AG09309 (cell line): ENCODE data around the gene MANSC1.
"Not testable (repeated sequence)": the region's sequence is repeated elsewhere in the genome, so short reads cannot be mapped to it uniquely, and the experiment has no call there.

Experiments
- DNase-seq: peaks from one replicate; pipeline ENCODE4 v3.0.0-alpha.2; 2010; ENCODE audit warnings: low read depth
- H3K4me3 ChIP-seq: 2 replicates; pipeline ENCODE4 v1.5.1; 2011; ENCODE audit warnings: mild to moderate bottlenecking, low read depth, low read length, moderate library complexity; ENCODE audit not compliant: control insufficient read depth
- TF ChIP-seq, protein P1 (sequence below): IDR thresholded peaks from 2 replicates; pipeline ENCODE4 v1.5.1; 2011; ENCODE audit warnings: mild to moderate bottlenecking, low read depth, low read length, inconsistent platforms; ENCODE audit not compliant: insufficient read depth, control insufficient read depth; ENCODE audit errors: missing control alignments

MANSC1 gene

GRCh38 chr12:12353807-12354206 lies 3.8 kb upstream of the MANSC1 start:
- no peak overlapping the region for H3K4me3 ChIP-seq
- TF ChIP-seq, protein P1, sequence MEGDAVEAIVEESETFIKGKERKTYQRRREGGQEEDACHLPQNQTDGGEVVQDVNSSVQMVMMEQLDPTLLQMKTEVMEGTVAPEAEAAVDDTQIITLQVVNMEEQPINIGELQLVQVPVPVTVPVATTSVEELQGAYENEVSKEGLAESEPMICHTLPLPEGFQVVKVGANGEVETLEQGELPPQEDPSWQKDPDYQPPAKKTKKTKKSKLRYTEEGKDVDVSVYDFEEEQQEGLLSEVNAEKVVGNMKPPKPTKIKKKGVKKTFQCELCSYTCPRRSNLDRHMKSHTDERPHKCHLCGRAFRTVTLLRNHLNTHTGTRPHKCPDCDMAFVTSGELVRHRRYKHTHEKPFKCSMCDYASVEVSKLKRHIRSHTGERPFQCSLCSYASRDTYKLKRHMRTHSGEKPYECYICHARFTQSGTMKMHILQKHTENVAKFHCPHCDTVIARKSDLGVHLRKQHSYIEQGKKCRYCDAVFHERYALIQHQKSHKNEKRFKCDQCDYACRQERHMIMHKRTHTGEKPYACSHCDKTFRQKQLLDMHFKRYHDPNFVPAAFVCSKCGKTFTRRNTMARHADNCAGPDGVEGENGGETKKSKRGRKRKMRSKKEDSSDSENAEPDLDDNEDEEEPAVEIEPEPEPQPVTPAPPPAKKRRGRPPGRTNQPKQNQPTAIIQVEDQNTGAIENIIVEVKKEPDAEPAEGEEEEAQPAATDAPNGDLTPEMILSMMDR, result no peak
- DNase-seq, result no peak

DNA sequence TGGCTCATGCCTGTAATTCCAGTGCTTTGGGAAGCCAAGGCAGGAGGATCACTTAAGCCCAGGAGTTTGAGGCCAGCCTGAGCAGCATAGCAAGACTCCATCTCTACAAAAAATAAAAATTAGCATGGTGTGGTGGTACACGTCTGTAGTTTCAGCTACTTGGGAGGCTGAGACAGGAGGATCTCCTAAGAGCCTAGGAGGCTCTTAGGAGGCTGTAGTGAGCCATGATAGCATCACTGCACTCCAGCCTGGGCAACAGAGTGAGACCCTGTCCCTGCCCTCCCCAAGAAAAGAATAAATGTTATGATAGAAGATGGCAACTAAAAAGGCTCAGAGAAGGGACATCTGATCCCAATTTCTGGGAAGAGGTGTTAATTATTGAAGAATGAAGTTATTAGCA lies 3.2 kb upstream of the MANSC1 start:
- TF ChIP-seq, protein P1, result no peak
- no peak overlapping the region for H3K4me3 ChIP-seq
- DNase-seq, result no peak

GRCh38 chr12:12351468-12352185 lies 1.6 kb upstream of the MANSC1 start:
- H3K4me3 ChIP-seq, DNase-seq: not testable (repeated sequence)

- DNase-seq, result no peak
- no peak overlapping the region for H3K4me3 ChIP-seq
- TF ChIP-seq, protein P1, result no peak
Measured at GRCh38 chr12:12350868-12351463, 924 bp upstream of the MANSC1 start.

DNA sequence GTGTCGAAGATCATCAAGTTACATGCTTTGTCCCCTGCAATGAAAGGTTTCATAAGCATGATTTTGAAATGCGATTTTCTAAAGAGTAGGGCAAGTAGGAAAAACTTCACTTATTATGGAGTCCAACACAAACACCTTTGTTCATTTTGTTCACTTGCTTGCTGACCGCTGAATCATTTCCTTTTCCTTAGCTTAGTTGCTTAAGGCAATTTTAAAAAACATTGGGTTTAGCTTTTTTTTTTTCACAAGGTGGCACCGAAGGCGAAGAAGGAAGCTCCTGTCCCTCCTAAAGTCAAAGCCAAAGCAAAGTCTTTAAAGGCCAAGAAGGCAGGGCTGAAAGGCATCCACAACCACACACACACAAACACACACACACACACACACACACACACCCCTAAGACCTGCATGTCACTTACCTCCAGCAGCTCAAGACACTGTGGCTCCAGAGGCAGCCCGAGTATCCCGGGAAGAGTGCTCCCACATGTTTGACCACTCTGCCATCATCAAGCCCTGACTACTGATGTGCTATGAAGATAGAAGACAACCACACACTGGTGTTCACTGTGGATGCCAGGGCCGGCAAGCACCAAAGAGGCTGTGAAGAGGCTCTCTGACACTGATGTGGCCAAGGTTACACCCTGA lies 11.4 kb downstream of the MANSC1 start:
- H3K4me3 ChIP-seq, result no peak overlapping the region
- DNase-seq, result no peak
- TF ChIP-seq, protein P1, result no peak

DNA sequence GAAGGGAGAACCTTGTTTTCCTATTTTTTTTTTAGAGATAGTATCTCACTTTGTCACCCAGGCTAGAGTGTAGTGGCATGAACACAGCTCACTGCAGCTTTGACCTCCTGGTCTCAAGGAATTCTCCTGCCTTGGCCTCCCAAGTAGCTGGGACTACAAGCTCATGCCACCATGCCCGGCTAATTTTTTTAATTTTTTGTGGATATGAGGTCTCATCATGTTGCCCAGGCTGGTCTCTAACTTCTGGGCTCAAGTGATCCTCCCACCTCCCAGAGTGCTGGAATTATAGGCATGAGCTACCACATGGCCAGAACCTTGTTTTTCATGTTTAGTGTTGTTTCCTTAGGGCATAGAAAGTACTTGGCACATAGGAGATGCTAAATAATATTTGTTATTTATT lies 13.5 kb downstream of the MANSC1 start:
- no peak overlapping the region for H3K4me3 ChIP-seq
- TF ChIP-seq, protein P1, result no peak
- no peak for DNase-seq

DNA sequence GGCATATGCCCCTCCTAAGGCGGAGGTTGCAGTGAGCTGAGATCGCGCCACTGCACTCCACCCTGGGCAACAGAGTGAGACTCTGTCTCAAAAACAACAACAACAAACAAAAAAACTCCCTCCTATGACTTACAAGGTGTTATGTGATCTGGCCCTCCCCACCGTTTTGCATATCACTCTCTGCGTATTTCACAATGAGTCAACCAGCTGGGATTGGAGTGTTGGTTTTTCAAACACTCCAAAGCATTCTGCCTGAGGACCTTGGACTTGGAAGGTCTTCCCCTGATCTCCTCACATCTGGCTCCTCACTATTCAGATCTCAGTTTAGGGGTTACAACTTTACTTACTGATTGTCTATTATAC lies 14.0 kb downstream of the MANSC1 start:
- TF ChIP-seq, protein P1, result no peak
- no peak overlapping the region for H3K4me3 ChIP-seq
- DNase-seq, result no peak
